Loucy (cell line): Measurements from ENCODE around the gene CCDC28B.

ENCODE experiments used
- H2AFZ ChIP-seq: fragments of 200-600 bp; sonication (generic); 2 replicates; pipeline ENCODE4 v1.6.0; 2016; ENCODE audit warnings: antibody characterized with exemption, mild to moderate bottlenecking, low read length, moderate library complexity
- H3F3A ChIP-seq: fragments of 200-600 bp; 2 replicates; pipeline ENCODE4 v1.6.0; 2016; ENCODE audit warnings: antibody characterized with exemption, low read depth, mild to moderate bottlenecking
- H3K27me3 ChIP-seq: fragments of 200-600 bp; sonication (generic); 2 replicates; pipeline ENCODE4 v1.6.1; 2014; ENCODE audit warnings: low read length, mild to moderate bottlenecking; ENCODE audit not compliant: insufficient read depth, poor library complexity, severe bottlenecking
- H3K36me3 ChIP-seq: fragments of 200-600 bp; sonication (generic); 2 replicates; pipeline ENCODE4 v1.6.1; 2016; ENCODE audit warnings: low read length; ENCODE audit not compliant: insufficient read depth
- H3K4me1 ChIP-seq: fragments of 200-600 bp; sonication (generic); 2 replicates; pipeline ENCODE4 v1.5.1; 2014; ENCODE audit warnings: low read length, mild to moderate bottlenecking; ENCODE audit not compliant: insufficient read depth, poor library complexity, severe bottlenecking
- H3K4me2 ChIP-seq: fragments of 200-600 bp; sonication (generic); 2 replicates; pipeline ENCODE4 v1.6.0; 2014; ENCODE audit warnings: antibody characterized with exemption, low read length, low read depth, mild to moderate bottlenecking; ENCODE audit not compliant: poor library complexity, severe bottlenecking
- H3K4me3 ChIP-seq: fragments of 200-600 bp; sonication (generic); 2 replicates; pipeline ENCODE4 v1.5.1; 2014; ENCODE audit warnings: low read length, mild to moderate bottlenecking, mixed read lengths; ENCODE audit not compliant: poor library complexity, severe bottlenecking
- H3K79me2 ChIP-seq: fragments of 200-600 bp; sonication (generic); 2 replicates; pipeline ENCODE4 v1.6.1; 2014; ENCODE audit warnings: low read length; ENCODE audit not compliant: insufficient read depth
- H3K9ac ChIP-seq: fragments of 200-600 bp; sonication (generic); 2 replicates; pipeline ENCODE4 v1.6.0; 2014; ENCODE audit warnings: mild to moderate bottlenecking, low read depth, low read length, moderate library complexity; ENCODE audit not compliant: poor library complexity, severe bottlenecking
- H3K9me2 ChIP-seq: fragments of 200-600 bp; sonication (generic); replicated peaks from 2 replicates; pipeline ENCODE4 v1.6.1; 2016; ENCODE audit warnings: low read depth, low read length, mixed read lengths
- H3K9me3 ChIP-seq: fragments of 200-600 bp; sonication (generic); 2 replicates; pipeline ENCODE4 v1.6.1; 2014; ENCODE audit warnings: mild to moderate bottlenecking, antibody characterized with exemption, low read length, low read depth; ENCODE audit not compliant: insufficient read depth
- H4K20me1 ChIP-seq: fragments of 200-600 bp; sonication (generic); 2 replicates; pipeline ENCODE4 v1.6.0; 2014; ENCODE audit warnings: antibody characterized with exemption, low read length, mild to moderate bottlenecking; ENCODE audit not compliant: insufficient read depth, poor library complexity, severe bottlenecking
- EZH2phosphoT487 ChIP-seq: fragments of 200-600 bp; IDR thresholded peaks from 2 replicates; pipeline ENCODE4 v1.6.1; 2018; ENCODE audit warnings: antibody characterized with exemption, mild to moderate bottlenecking, moderate library complexity, borderline replicate concordance
- TF ChIP-seq, protein P1 (sequence below): fragments of 200-600 bp; sonication (generic); conservative IDR thresholded peaks from 2 replicates; pipeline ENCODE4 v1.5.1; 2014; ENCODE audit warnings: mild to moderate bottlenecking, antibody characterized with exemption, low read length

CCDC28B gene

DNA sequence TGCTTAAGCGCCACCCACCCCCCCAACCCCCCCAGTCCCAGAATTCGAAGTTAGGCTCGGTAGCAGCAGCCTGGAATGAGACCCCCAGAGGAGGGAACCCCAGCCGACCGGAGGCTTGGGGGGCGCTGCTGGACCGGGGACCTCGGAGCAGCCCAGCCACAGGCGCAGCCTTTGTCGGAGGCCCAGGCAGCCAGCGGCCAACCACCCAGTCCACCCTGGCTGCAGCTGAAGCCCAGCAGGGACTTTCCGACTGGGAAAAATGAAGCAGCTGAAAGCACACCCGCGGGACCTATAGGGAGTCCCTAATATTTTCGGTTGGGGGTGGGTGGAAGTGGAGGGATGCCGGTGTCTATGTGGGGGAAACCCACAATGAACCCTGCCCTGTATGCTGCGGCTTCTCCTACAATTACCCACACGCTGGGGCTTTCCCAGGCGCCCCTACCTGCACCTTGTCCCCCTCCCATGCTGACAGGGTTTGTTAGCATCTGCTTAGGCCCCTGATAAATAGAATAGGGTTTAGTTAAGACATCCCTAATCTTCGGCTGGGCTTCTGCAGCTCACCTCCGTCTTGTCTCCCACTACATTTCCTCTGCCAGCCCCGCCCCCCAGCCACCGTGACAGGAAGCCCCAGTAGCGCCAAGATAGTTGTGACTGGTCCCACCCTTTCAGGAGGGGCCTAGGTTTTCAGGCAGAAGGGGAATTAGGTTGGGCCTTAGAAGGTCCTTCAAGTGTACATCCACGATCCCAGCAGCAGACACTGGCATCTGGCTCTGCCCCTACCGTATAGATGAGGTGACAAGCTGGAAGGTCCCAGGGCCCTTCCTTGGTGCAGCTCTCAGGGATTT, 838 bp downstream of the CCDC28B start:
- H3F3A ChIP-seq: no peaks in the 10 kb centered on the region; the same call in 1 of the 2 replicates
- H3K9ac ChIP-seq: peak overlapping the region; percentile 71
- TF ChIP-seq, protein P1, sequence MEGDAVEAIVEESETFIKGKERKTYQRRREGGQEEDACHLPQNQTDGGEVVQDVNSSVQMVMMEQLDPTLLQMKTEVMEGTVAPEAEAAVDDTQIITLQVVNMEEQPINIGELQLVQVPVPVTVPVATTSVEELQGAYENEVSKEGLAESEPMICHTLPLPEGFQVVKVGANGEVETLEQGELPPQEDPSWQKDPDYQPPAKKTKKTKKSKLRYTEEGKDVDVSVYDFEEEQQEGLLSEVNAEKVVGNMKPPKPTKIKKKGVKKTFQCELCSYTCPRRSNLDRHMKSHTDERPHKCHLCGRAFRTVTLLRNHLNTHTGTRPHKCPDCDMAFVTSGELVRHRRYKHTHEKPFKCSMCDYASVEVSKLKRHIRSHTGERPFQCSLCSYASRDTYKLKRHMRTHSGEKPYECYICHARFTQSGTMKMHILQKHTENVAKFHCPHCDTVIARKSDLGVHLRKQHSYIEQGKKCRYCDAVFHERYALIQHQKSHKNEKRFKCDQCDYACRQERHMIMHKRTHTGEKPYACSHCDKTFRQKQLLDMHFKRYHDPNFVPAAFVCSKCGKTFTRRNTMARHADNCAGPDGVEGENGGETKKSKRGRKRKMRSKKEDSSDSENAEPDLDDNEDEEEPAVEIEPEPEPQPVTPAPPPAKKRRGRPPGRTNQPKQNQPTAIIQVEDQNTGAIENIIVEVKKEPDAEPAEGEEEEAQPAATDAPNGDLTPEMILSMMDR: 0 out of 2 replicates have a peak, but pooled peaks have one; percentile 12
- no peak for TF ChIP-seq EZH2phosphoT487
- H3K4me3 ChIP-seq: peak overlapping the region; percentile 81
- H4K20me1 ChIP-seq: peaks cover 28% of the 10 kb centered on the region
- peaks cover 9% of the 10 kb centered on the region; the same call in 1 of the 2 replicates for H3K36me3 ChIP-seq
- peak overlapping the region; percentile 74 for H2AFZ ChIP-seq
- H3K79me2 ChIP-seq: peaks cover 11% of the 10 kb centered on the region; the same call in 1 of the 2 replicates
- H3K9me2 ChIP-seq: no peaks in the 10 kb centered on the region
- H3K4me1 ChIP-seq: peaks cover 51% of the 10 kb centered on the region
- no peaks in the 10 kb centered on the region for H3K27me3 ChIP-seq
- H3K9me3 ChIP-seq: no peaks in the 10 kb centered on the region
- H3K4me2 ChIP-seq: peak overlapping the region; percentile 93

DNA sequence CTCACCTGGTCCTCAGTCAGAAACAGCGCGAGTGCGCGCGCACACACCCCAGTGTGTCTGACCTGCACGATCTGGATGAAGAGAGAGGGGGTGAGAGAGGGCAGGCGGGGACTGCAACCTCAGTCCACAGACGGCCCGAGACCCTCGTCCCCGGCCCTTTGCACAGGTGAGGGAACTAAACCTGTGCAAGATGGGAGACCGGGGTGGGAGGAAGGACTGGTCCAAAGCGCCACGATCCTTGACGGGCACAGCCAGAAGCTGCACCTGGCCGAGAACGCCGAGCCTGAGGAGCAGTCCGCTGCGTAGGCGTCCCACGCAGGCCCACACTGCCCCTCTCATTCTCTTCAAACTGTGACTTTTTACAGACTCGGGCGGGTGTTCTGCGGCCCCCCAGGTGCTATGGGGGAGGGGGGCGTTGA, 4.6 kb downstream of the CCDC28B start:
- Histone ChIP-seq H4K20me1 (no peaks in the 10 kb centered on the region), H3K27me3 (no peaks in the 10 kb centered on the region), H3K4me2 (peak overlapping the region; percentile 67), H3K9me3 (no peaks in the 10 kb centered on the region), H3K36me3 (no peaks in the 10 kb centered on the region), H2AFZ (no peak overlapping the region), H3K4me1 (peaks cover 41% of the 10 kb centered on the region), H3K79me2 (peaks cover 11% of the 10 kb centered on the region; the same call in 1 of the 2 replicates), H3F3A (no peaks in the 10 kb centered on the region; the same call in 1 of the 2 replicates), H3K4me3 (peak overlapping the region; percentile 80), H3K9me2 (no peaks in the 10 kb centered on the region), H3K9ac (peak overlapping the region; percentile 78)
- TF ChIP-seq EZH2phosphoT487: no peak
- TF ChIP-seq, protein P1: no peak

DNA sequence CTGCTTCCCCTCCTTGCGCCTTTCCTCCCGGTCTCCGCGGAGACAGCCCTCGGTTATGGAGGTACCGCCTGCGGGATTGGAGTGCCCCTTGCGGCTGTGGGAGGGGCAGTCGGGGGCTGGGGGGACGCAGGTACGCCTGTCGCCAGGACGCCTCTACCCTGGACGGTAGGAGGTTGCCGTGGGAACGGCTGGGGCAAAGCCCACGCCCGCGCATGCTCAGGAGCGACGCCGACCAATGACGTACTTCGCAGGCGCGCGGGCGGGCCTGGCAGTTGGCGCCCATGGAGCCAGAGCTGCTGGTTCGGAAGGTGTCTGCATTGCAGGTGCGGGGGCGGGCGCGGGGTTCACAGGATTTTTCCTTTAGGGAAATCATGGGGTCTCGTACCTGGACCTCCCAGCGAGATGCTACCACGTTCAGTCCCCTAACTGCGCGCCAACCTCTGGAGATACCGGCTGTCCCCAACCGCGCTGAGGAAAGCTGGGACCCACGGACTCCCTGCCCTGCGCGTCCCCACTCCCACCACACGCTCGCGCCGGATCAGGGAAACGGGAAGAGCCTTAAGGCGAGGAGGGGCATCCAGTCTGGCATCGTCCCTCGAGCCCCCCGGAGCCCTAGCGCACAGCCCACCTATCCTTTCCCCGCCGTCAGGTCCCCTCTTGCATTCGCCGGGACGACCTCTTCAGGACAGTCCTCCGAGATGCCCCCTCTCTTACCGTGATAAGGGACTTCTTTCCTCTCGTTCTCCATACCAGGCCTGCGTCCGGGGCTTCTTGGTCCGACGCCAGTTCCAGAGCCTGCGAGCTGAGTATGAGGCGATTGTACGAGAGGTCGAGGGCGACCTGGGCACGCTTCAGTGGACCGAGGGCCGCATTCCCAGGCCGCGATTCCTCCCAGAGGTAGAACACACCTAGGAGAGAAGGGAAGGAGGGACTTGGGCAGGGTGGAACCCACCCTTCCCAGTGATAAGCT, 5.3 kb downstream of the CCDC28B start, which contains the start of gene IQCC:
IQCC (plus strand) TSS at position 271 of the 970 bp plus-strand sequence; CDS start at position 282, 11 bp downstream.
- peak within 1 kb of the TSS; percentile 80 for H3K4me3 ChIP-seq
- peak within 1 kb of the TSS; percentile 78 for H3K9ac ChIP-seq
- H2AFZ ChIP-seq: peak within 1 kb of the TSS; percentile 84
- peaks cover 11% of the 10 kb centered on the region; the same call in 1 of the 2 replicates for H3K79me2 ChIP-seq
- no peaks in the 10 kb centered on the region for H3K27me3 ChIP-seq
- H3K4me1 ChIP-seq: peaks cover 35% of the 10 kb centered on the region
- H3K9me3 ChIP-seq: no peaks in the 10 kb centered on the region
- H3K4me2 ChIP-seq: peak within 1 kb of the TSS; percentile 67
- H4K20me1 ChIP-seq: no peaks in the 10 kb centered on the region
- no peaks in the 10 kb centered on the region for H3K36me3 ChIP-seq
- no peaks in the 10 kb centered on the region for H3K9me2 ChIP-seq
- H3F3A ChIP-seq: no peaks in the 10 kb centered on the region; the same call in 1 of the 2 replicates
- TF ChIP-seq, protein P1: no peak
- TF ChIP-seq EZH2phosphoT487: no peak
